B cell (primary cell): ENCODE data around the gene PTPRN2. TPM values are rescaled to one million over a fixed set of nuclear protein-coding genes. Genes with fewer than 3 reads are reported as not detected.

Experiments
- ATAC-seq: fragments of 200-7000 bp; cut with Tn5 transposase; one replicate; pipeline ENCODE4 v1.10.0; 2021; ENCODE audit warnings: low read depth, mild to moderate bottlenecking, moderate number of reproducible peaks, moderate library complexity
- CTCF ChIA-PET: fragments of 350-600 bp; sonication (Branson Sonifier 250); formaldehyde crosslinking; loops from one replicate; lab custom pipeline; 2021; ENCODE audit warnings: antibody characterized with exemption, inconsistent platforms; lab: Charles Lee
- POLR2A ChIA-PET: fragments of 350-600 bp; sonication (Branson Sonifier 250); formaldehyde crosslinking; loops from one replicate; lab custom pipeline; 2021; ENCODE audit warnings: antibody characterized with exemption; lab: Charles Lee
- DNase-seq: peaks from one replicate; pipeline ENCODE4 v3.0.0; 2013
- H2AFZ ChIP-seq: 2 replicates; pipeline ENCODE4 v1.6.1; 2012; ENCODE audit warnings: mild to moderate bottlenecking, low read depth, low read length; ENCODE audit not compliant: insufficient read depth, poor library complexity, severe bottlenecking
- H3K27ac ChIP-seq, 2 donors: 1 replicate in 1 of 2; 2 replicates in 1 of 2; pipeline ENCODE4 v1.5.1; 2012 to 2013; ENCODE audit warnings: low read length in 2 of 2, mild to moderate bottlenecking in 2 of 2, moderate library complexity in 1 of 2
- H3K27me3 ChIP-seq, 4 experiments: fragments of 200-600 bp in 1 of 4; sonication (generic) in 1 of 4; replicated peaks in 1 of 4; 1 replicate in 2 of 4; 2 replicates in 2 of 4; pipeline versions ENCODE4 v1.6.1 to v1.7.0; 2013 to 2016; ENCODE audit warnings: low read length in 3 of 4, mild to moderate bottlenecking in 2 of 4, mixed read lengths in 1 of 4, moderate library complexity in 1 of 4; ENCODE audit not compliant: insufficient read depth in 4 of 4, control insufficient read depth in 3 of 4; ENCODE audit errors: control extremely low read depth in 1 of 4
- H3K36me3 ChIP-seq, 2 experiments: replicated peaks in 1 of 2; 1 replicate in 1 of 2; 2 replicates in 1 of 2; pipeline versions ENCODE4 v1.6.1 to v1.7.1; 2013; ENCODE audit warnings: low read length in 1 of 2; ENCODE audit not compliant: insufficient read depth in 2 of 2, control insufficient read depth in 1 of 2; ENCODE audit errors: control extremely low read depth in 1 of 2, extremely low read depth in 1 of 2
- H3K4me1 ChIP-seq, 2 donors: fragments of 200-600 bp in 1 of 2; sonication (generic) in 1 of 2; 1 replicate in 1 of 2; 2 replicates in 1 of 2; pipeline versions ENCODE4 v1.5.1 to v1.6.1; 2013 to 2017; ENCODE audit warnings: low read length in 2 of 2; ENCODE audit not compliant: control insufficient read depth in 2 of 2, insufficient read depth in 2 of 2
- H3K4me2 ChIP-seq: replicated peaks from 2 replicates; pipeline ENCODE3; 2012; ENCODE audit warnings: mild to moderate bottlenecking, low read depth, low read length; ENCODE audit not compliant: poor library complexity, severe bottlenecking
- H3K4me3 ChIP-seq, 5 experiments: fragments of 200-600 bp in 1 of 5; sonication (generic) in 1 of 5; 1 replicate in 3 of 5; 2 replicates in 2 of 5; pipeline versions ENCODE4 v1.5.1 to v1.7.0; 2011 to 2016; ENCODE audit warnings: low read length in 4 of 5, mild to moderate bottlenecking in 4 of 5, low read depth in 2 of 5, control low read depth in 1 of 5, moderate library complexity in 1 of 5; ENCODE audit not compliant: insufficient read depth in 1 of 5; ENCODE audit errors: control extremely low read depth in 1 of 5, extremely low read depth in 1 of 5
- H3K79me2 ChIP-seq: fragments of 200-600 bp; sonication (generic); one replicate; pipeline ENCODE4 v1.6.0; 2016; ENCODE audit warnings: low read length; ENCODE audit not compliant: control insufficient read depth, insufficient read depth
- H3K9ac ChIP-seq: fragments of 200-600 bp; sonication (generic); 2 replicates; pipeline ENCODE4 v1.6.1; 2017; ENCODE audit warnings: mild to moderate bottlenecking, low read length, moderate library complexity
- H3K9me3 ChIP-seq, 3 donors: one replicate each; pipeline versions ENCODE4 v1.6.1 to v1.7.1; 2013; ENCODE audit warnings: low read length in 2 of 3; ENCODE audit not compliant: control insufficient read depth in 2 of 3, insufficient read depth in 1 of 3; ENCODE audit errors: control extremely low read depth in 1 of 3
- H4K20me1 ChIP-seq: 2 replicates; pipeline ENCODE4 v1.6.0; 2012; ENCODE audit warnings: mild to moderate bottlenecking, low read length; ENCODE audit not compliant: insufficient read depth, control insufficient read depth, poor library complexity, severe bottlenecking
- H3K27ac Mint-ChIP-seq: one replicate; pipeline ENCODE4 v1.8.0; 2021; ENCODE audit warnings: mixed read lengths
- H3K27me3 Mint-ChIP-seq: one replicate; pipeline ENCODE4 v1.8.0; 2021; ENCODE audit warnings: mixed read lengths
- H3K4me1 Mint-ChIP-seq: one replicate; pipeline ENCODE4 v1.8.0; 2021; ENCODE audit warnings: mixed read lengths
- H3K4me3 Mint-ChIP-seq: one replicate; pipeline ENCODE4 v1.8.0; 2021; ENCODE audit warnings: mixed read lengths
- H3K9me3 Mint-ChIP-seq: one replicate; pipeline ENCODE4 v1.8.0; 2022; ENCODE audit warnings: mixed read lengths; ENCODE audit not compliant: insufficient read depth
- CTCF ChIP-seq: fragments of 200-600 bp; IDR thresholded peaks from one replicate; pipeline ENCODE4 v1.8.0; 2022; ENCODE audit warnings: antibody characterized with exemption, mild to moderate bottlenecking
- EZH2 ChIP-seq: IDR thresholded peaks from 2 replicates; pipeline ENCODE4 v1.6.1; 2012; ENCODE audit warnings: borderline replicate concordance, low read depth, mild to moderate bottlenecking, moderate library complexity, low read length; ENCODE audit not compliant: insufficient read depth, poor library complexity, severe bottlenecking
- WGBS: methylation state at CpG from one replicate; pipeline ENCODE4 v1.1.5; 2013; ENCODE audit warnings: missing lambda C conversion rate; ENCODE audit not compliant: insufficient coverage; 5-methylcytosine and 5-hydroxymethylcytosine counted together
- intact Hi-C: fragments of 100-400 bp; cut with micrococcal nuclease; formaldehyde crosslinking; loops from one replicate; pipeline ENCODE4 v1.10.0; 2022
- polyA plus RNA-seq: library from polyadenylated mRNA; depleted of rRNA; stranded (reverse); fragments of >200 nt; gene quantifications from 2 replicates; pipeline ENCODE4 v1.2.3, GENCODE V29; 2012
- total RNA-seq, 2 donors: library from RNA; stranded (reverse); fragments of 120-200 nt in 1 of 2; gene quantifications; 1 replicate in 1 of 2; 2 replicates in 1 of 2; pipeline versions ENCODE4 v1.2.3 to v1.2.4, GENCODE V29; 2013 to 2022

The PTPRN2 gene
- total and polyA plus RNA-seq, 2 donors (not counting 1 experiment from before 2014, with no cell fraction given), result 2.0 to 5.0 TPM

- ChIA-PET POLR2A (no interaction called here), CTCF (no interaction called here)
- DNase-seq, result no peak
- H3K4me2 ChIP-seq, result no peak overlapping the region
- no peak overlapping the region for H3K9ac ChIP-seq
- no peaks in the 10 kb centered on the region for H4K20me1 ChIP-seq
- H3K79me2 ChIP-seq, result no peaks in the 10 kb centered on the region
- no peaks in the 10 kb centered on the region for H3K4me1 Mint-ChIP-seq
- H3K4me3 ChIP-seq, result no peak overlapping the region
- intact Hi-C loops, result no loop called here
- 93% methylated on average over 4 of the region's 4 CpGs for WGBS
- no peak overlapping the region for H3K4me3 Mint-ChIP-seq
- no peaks in the 10 kb centered on the region for H3K27me3 ChIP-seq
- H3K27me3 Mint-ChIP-seq, result no peaks in the 10 kb centered on the region
- no peaks in the 10 kb centered on the region for H3K4me1 ChIP-seq
- H3K27ac ChIP-seq, result no peak overlapping the region
- H3K9me3 ChIP-seq, result peaks cover 0 to 15% (median 0%) of the 10 kb centered on the region in 3 donors
- no peaks in the 10 kb centered on the region for H3K36me3 ChIP-seq
- TF ChIP-seq CTCF (no peak), EZH2 (no peak)
- ATAC-seq, result no peak
- no peak overlapping the region for H3K27ac Mint-ChIP-seq
- H2AFZ ChIP-seq, result no peak overlapping the region
- H3K9me3 Mint-ChIP-seq, result no peaks in the 10 kb centered on the region
Observed at GRCh38 chr7:158021836-158022235, 565.8 kb downstream of the PTPRN2 start.

DNA sequence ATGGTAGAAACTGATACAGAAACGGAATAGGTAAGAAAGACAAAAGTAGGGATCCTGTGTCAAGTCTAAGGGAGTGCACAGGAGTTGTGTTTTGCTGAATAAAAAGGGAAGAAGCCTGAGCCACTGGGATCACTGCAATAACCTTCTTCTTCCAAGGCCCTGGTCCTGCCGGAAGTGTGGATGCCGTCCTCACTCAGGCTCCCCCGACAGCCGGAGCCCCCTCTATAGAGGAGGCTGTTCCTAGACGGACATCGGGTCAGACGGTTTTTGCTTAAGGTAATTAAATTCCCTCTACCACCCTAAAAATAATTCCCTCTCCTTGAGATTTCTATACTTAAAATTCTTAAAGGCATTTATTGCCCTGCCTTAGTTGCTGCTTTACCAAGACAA lies 566.9 kb downstream of the PTPRN2 start:
- H3K4me2 ChIP-seq, result no peak overlapping the region
- WGBS, result 93% methylated on average over 3 of the region's 8 CpGs
- ATAC-seq, result no peak

More for the DNA sequence above, 566.9 kb downstream of the PTPRN2 start:
- H3K9ac ChIP-seq, result no peak overlapping the region
- no peaks in the 10 kb centered on the region for H4K20me1 ChIP-seq
- intact Hi-C loops, result no loop called here
- H3K9me3 ChIP-seq, result peaks cover 0 to 17% (median 0%) of the 10 kb centered on the region in 3 donors
- H3K4me3 Mint-ChIP-seq, result no peak overlapping the region
- H3K4me1 Mint-ChIP-seq, result no peaks in the 10 kb centered on the region
- no peak overlapping the region for H3K27ac Mint-ChIP-seq
- DNase-seq, result no peak
- H3K27me3 ChIP-seq, result no peaks in the 10 kb centered on the region
- ChIA-PET CTCF (no interaction called here), POLR2A (no interaction called here)
- no peaks in the 10 kb centered on the region for H3K4me1 ChIP-seq
- H3K79me2 ChIP-seq, result no peaks in the 10 kb centered on the region
- no peak for TF ChIP-seq CTCF
- no peak for TF ChIP-seq EZH2
- H3K27me3 Mint-ChIP-seq, result no peaks in the 10 kb centered on the region
- no peak overlapping the region for H3K27ac ChIP-seq
- no peak overlapping the region for H3K4me3 ChIP-seq
- no peaks in the 10 kb centered on the region for H3K9me3 Mint-ChIP-seq
- H3K36me3 ChIP-seq, result no peaks in the 10 kb centered on the region
- no peak overlapping the region for H2AFZ ChIP-seq
